GM18526 (cell line): ENCODE measurements around the gene LYST.

Source experiments
- POLR2A ChIP-seq: IDR thresholded peaks from 3 replicates; pipeline ENCODE4 v1.6.1; 2011; ENCODE audit not compliant: insufficient read length; ENCODE audit errors: extremely low read depth

Gene LYST

GRCh38 chr1:235737751-235738150 is 129.0 kb downstream of the LYST start:
- no peak for TF ChIP-seq POLR2A

- no peak for TF ChIP-seq POLR2A
These were observed 130.4 kb downstream of the LYST start for GRCh38 chr1:235736263-235736662.

GRCh38 chr1:235735621-235736020 is 131.1 kb downstream of the LYST start:
- TF ChIP-seq POLR2A, result no peak

- no peak for TF ChIP-seq POLR2A
These were observed 132.4 kb downstream of the LYST start for GRCh38 chr1:235734335-235734734.

- no peak for TF ChIP-seq POLR2A
These were observed 136.7 kb downstream of the LYST start for GRCh38 chr1:235730007-235730406.

- no peak for TF ChIP-seq POLR2A
These were observed 140.1 kb downstream of the LYST start for GRCh38 chr1:235726557-235726956.

GRCh38 chr1:235725434-235725833 is 141.3 kb downstream of the LYST start:
- TF ChIP-seq POLR2A, result no peak

GRCh38 chr1:235724730-235725129 is 142.0 kb downstream of the LYST start:
- no peak for TF ChIP-seq POLR2A

GRCh38 chr1:235722858-235723257 is 143.8 kb downstream of the LYST start:
- no peak for TF ChIP-seq POLR2A

- no peak for TF ChIP-seq POLR2A
These were observed 144.7 kb downstream of the LYST start for GRCh38 chr1:235721982-235722381.

- TF ChIP-seq POLR2A, result no peak
These were observed 146.2 kb downstream of the LYST start for GRCh38 chr1:235720544-235720943.

- no peak for TF ChIP-seq POLR2A
These were observed 152.4 kb downstream of the LYST start for GRCh38 chr1:235714205-235714897.

GRCh38 chr1:235712812-235713211 is 153.9 kb downstream of the LYST start:
- TF ChIP-seq POLR2A, result no peak

GRCh38 chr1:235710687-235711086 is 156.0 kb downstream of the LYST start:
- no peak for TF ChIP-seq POLR2A

- TF ChIP-seq POLR2A, result no peak
These were observed 157.7 kb downstream of the LYST start for GRCh38 chr1:235709018-235709417.

- no peak for TF ChIP-seq POLR2A
These were observed 158.2 kb downstream of the LYST start for GRCh38 chr1:235708390-235708962.

GRCh38 chr1:235703506-235703905 is 163.2 kb downstream of the LYST start:
- TF ChIP-seq POLR2A, result no peak

GRCh38 chr1:235702412-235702811 is 164.3 kb downstream of the LYST start:
- TF ChIP-seq POLR2A, result no peak

- TF ChIP-seq POLR2A, result no peak
These were observed 169.2 kb downstream of the LYST start for GRCh38 chr1:235697508-235697907.
